HS-5 (cell line): ENCODE results near the gene OLFM4.
"Not testable (repeated sequence)": the region's sequence is repeated elsewhere in the genome, so short reads cannot be mapped to it uniquely, and the experiment has no call there.

Experiments
- DNase-seq: peaks from one replicate; pipeline ENCODE4 v3.0.0-alpha.2; 2012; ENCODE audit warnings: low read depth

Gene OLFM4, protein sequence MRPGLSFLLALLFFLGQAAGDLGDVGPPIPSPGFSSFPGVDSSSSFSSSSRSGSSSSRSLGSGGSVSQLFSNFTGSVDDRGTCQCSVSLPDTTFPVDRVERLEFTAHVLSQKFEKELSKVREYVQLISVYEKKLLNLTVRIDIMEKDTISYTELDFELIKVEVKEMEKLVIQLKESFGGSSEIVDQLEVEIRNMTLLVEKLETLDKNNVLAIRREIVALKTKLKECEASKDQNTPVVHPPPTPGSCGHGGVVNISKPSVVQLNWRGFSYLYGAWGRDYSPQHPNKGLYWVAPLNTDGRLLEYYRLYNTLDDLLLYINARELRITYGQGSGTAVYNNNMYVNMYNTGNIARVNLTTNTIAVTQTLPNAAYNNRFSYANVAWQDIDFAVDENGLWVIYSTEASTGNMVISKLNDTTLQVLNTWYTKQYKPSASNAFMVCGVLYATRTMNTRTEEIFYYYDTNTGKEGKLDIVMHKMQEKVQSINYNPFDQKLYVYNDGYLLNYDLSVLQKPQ

GRCh38 chr13:53028637-53029203 lies at the start of gene OLFM4:
Gene OLFM4 (plus strand): TSS chr13:53028813. CDS start chr13:53028837, 24 bp downstream.
- DNase-seq = no peak

DNA sequence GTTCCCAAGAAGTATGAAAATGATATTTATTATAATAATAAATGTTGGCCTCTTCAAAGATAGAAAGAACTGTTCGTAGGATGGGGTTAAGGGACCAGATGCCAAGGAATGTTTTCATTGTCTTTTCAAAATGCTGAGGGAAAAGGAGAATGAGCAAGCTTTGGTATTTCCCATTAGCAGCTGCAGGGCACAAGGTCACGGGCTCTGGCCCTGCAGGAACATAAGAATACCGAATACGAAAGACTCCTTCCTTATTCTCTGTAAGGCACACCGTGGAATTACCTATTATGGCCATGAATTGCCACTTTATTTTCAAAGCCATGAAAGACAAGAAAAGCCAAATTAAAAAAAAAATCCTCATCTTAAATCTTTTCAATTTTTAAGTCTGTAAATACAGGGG lies 49.6 kb upstream of the OLFM4 start:
- no peak for DNase-seq

DNA sequence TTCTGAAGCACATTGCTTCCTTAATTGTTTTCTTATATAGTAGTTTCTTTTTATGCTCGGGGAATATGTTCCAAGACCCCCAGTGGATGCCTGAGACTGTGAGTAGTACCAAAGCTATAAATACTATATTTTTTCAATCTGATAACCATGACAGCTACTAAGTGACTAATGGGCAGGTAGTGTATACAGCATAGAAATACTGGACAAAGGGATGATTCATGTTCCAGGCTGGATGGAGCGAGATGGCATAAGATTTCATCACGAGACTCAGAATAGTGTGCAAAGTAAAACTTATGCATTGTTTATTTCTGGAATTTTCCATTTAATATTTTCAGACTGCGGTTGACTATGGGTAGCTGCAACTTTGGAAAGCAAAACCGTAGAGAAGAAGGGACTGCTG lies 47.9 kb upstream of the OLFM4 start:
- no peak for DNase-seq

DNA sequence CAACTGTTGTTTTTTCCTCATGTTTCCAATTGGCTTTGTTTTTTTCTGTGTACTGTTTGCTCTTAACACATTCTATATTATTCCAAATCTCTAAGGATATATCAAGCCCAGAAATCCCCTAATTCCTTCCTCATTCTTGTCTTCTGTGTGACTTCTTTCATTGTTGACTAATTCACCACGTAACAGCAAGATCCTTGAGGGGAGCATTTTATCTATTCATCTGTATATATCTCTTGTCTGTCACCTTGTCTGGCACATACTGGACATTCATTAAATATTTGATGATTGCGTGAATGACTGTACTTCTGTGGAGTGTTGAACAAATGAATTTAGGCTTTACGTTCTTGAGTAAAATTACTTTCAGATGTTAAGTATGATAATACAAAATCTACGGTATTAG lies 44.8 kb upstream of the OLFM4 start:
- no peak for DNase-seq

GRCh38 chr13:52984881-52985363 lies 43.7 kb upstream of the OLFM4 start:
- DNase-seq = no peak

DNA sequence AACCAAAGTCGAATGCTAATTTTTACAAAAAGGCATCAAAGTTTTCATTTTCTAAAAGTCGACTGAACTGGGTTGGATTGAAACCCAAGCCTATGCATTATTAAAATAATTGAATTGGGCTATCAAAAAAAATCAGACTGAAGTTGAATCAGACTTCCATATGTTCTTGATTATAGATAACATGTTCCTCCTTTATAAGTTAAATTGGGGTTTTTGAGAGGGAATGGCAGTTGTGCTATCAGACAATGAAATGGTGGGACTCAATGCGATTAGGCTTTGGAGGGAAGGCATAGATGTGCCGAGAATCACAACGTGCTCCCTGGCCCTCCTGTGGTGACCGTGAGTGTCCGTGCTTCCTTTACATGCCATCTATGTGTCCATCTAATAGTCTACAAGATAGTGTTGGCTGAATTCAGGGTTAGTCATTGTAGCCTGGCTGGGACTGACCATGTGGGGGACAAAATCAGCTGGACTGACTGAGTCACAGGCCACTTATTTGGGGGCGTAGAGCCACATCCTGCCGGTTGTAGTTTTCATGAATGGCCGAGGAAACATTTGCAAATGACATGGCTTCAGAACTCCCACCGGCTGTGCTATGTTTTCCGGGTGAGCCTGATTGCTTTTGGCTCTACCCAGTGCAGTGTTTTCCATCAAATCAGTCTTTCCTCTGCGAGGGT lies 37.1 kb upstream of the OLFM4 start:
- no peak for DNase-seq

DNA sequence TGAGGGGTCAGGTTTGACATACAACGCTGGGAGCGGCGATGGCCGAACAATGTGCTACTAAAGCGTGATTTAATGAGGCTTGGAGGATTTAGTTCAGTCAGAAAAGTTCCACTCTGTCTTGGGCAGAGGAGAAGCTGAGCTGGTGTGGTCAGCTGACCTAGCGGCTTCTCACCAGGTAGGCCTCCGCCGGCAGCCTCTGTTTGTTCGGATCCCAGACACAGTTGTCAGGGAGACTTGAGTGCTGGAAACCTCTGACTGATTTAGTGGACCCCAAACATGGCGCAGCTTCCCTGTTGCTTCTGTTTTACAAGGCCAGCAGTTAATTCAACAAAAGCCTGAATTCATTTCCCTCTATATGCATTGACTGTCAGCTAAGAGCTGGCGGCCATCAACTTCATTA lies 36.5 kb upstream of the OLFM4 start:
- no peak for DNase-seq

DNA sequence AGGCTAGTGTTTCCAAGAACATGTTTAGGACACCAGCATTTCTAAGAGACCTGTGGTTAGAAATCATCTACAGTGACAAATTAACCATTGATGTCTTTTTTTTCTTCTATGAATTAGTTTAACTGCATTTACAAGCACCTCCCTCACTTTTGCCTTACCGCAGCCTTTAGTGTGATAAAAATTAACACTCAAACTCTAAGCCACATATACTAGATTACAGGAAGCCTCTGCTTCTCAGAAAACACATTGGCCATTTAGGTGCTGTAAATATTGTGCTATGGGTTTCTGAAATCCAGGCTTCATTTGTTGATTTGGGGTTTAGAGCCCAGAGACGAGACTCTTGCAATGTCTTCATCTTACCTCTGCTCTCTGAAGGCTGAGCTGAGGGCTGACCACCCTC lies 34.6 kb upstream of the OLFM4 start:
- DNase-seq = no peak

- no peak for DNase-seq
Observed at GRCh38 chr13:52994865-52995264, 33.7 kb upstream of the OLFM4 start.

GRCh38 chr13:52995946-52996345 lies 32.7 kb upstream of the OLFM4 start:
- no peak for DNase-seq

GRCh38 chr13:52997951-52998876 lies 30.4 kb upstream of the OLFM4 start:
- no peak for DNase-seq

DNA sequence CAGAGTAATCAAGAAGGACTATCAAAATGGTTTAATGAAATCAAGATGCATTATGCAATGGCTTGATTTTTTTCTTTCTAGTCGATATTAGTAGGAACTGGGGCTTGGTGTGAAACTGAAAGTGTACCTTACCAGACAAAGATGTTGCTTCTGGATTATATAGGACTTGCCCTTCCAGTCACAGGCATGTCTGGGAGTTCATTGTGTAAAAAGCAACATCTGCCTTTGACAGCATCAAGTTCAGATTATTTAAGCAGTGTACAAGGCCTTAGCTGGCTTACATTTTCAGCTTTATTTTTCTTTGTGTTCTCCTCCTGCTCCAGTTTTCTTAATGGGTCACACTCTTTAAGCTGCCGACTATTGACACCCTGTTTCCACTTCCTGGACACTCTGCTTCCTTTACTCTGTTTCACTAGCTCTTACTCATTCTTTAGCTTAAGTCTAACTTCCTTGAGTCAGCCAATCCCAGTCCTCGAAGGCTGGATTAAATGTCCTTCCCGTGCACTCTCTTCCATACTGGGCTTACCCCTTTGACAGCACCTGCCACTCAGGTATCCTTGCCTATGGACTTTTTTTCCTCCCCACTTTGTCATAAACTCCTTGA lies 29.4 kb upstream of the OLFM4 start:
- no peak for DNase-seq

DNA sequence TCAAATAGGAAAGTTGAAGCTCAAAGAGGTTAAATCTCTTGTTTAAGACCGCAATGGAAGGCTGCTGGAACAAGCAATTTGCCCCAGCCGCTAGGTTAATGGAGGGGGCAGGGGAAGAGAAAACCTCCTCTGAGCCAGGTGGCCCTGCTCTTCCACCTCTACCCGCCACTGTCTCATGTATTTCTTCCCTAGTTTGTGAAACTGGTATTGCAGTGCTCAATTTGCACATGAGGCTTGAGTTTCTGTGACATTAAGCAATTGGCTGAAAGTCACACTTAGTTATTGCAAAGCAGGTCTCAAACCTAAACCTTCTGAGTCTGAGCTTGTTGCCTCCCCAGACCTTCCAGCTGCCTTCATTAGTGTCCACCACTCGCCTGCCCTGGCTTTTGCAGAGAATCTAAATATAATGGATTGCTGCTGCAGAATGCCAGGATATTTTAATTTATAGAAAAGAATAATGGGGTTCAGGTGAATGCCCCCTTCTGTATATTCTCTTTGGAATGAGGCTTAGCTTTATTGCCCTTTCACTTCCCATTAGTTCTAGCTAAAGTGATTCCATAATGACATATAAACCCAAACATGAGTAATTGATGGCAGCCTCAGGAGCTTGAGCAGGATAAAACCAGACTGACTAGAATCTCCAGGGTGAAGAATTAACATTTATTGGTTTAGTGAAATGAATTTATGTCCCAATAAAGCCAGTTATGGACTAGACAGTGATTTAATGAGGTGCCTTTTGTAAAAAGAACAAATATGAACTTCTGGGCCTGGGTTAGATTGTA lies 27.0 kb upstream of the OLFM4 start:
- DNase-seq = no peak

DNA sequence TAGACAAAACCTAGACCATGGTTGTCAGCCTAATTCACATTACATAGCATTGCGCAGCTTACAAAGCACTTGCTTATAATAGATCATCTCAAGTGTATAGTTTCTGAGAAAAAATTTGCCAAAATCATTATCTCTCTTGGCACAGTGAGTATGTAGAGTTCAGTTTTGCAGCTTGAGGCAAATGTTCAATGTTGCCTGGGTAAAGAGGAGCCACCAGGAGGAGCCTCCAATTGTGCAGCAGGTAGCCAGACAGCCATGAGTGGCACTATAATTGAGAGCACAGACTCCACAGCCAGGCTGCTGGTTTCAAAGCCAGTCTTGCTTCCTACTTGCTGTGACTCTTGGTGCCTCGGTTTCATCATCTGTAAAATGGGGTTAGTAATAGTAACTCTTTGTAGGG lies 24.0 kb upstream of the OLFM4 start:
- DNase-seq = no peak

DNA sequence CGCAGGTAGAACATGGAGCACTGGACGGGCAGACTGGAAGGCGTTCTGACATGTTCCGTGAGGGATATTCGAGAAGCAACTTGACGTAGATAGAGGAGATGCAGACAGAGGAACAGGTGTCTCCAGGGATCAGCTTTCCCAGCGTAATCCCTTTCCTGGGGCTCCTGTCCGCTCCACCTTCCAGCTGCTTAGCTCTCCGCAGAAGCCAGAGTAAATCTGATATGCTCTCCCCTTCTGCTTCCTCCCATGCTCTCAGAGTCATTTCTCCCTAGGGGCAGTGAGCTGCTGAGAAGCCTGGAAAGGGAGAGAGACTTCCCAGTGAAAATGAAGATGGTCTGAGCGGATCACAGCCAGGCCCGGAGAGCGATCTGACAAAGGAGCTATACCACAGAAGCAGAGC lies 23.0 kb upstream of the OLFM4 start:
- DNase-seq = no peak

DNA sequence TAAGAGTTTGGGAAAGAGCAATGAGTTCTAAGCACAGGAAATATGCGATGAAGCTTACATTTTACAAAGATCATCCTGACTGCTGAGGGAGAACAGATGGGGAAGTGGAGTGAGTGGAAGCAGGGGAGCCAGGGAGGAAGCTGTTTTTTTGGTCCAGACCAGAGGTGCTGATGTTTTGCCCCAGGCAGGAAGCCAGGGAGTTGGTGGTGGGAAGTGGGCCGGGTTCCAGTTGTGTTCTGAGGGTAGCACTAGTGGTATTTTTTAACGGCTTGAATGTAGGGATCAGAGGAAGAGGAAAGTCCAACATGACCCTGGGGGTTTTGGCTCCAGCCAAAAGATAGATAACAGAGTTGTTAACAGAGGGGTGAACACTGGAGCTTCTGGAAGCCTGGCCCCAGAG lies 20.7 kb upstream of the OLFM4 start:
- DNase-seq = no peak

DNA sequence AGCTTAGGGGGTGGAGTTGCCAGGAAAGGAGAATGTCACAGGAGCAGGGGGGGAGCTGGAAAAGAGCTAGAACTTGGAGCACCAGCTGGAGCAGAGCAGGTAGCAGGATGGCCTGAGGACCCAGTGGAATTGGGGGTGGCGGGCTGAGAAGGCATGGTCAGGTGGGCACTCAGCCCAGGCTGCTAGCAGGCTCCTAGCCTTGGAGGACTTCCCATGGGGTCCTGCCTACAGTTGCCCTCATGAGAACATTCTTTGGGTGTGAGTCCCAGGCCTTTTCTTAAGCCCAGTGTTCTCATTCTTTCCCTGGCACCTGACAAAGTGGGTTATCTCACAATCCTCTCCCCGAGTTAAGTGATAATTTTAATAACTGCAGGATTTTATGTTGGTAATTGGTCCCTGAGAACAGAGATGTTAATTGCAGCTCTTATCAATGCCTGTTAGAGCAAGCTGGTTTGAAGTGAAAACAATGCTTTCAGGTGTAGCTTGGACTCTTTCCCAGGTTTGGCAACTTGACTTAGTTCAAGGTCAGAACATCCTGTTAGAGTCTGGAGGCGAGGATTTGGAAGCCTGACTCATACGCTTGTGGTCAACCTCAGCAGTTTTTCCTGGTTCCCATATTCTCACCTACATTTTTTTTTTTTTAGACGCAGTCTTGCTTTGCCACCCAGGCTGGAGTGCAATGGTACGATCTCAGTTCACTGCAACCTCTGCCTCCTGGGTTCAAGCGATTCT lies 18.1 kb upstream of the OLFM4 start:
- no peak for DNase-seq

DNA sequence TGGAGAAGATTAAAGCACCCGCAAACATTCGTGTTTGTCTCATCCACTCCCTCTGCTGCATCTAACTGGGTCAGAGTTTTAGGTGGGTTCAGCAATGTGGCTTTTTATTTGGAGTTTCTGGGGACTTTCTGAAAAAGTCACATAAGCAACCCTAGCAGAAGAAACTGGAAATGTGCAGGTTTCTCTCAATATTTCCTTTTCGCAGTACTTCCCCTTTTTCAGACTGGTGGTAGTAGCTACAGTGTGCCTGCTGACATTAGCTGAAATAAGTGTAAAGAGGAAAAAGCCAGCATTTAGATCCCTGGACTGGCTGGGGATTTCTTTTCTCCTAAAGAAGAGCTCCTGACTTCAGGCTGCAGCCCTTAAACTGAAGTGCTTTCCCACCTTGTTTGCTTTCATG lies 15.9 kb upstream of the OLFM4 start:
- no peak for DNase-seq

DNA sequence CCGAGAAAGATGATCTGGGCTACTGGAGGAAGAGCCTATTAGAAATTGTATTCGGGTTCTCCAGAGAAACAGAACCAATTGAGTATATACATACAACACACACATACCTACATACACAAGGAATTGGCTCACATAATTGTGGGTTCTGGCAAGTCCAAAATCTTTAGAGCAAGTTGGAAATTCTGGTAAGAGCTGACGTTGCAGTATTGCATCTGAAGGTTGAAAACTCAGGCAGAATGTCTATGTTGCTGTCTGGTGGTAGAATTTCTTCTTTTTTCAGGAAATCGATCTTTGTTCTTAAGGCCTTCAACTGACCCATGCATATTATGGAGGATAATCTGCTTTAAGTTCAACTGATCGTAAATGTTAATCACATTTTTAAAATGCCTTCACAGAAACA lies 15.5 kb upstream of the OLFM4 start:
- no peak for DNase-seq

- DNase-seq = not testable (repeated sequence)
Observed at GRCh38 chr13:53014018-53014417, 14.6 kb upstream of the OLFM4 start.
